ENCODE measurements around the gene ZSCAN5B.

GRCh38 chr19:56211718-56212117 is 14.1 kb upstream of the ZSCAN5B start:
- TF ChIP-seq BRCA1 (CRISPR knock-in tag; IDR thresholded peaks at IDR 0.05) (no peak), MEF2D (CRISPR knock-in tag; IDR thresholded peaks at IDR 0.05) (no peak), NCOR1 (IDR thresholded peaks at IDR 0.05; ENCODE audit: borderline replicate concordance, low read length) (no peak), FOXK1 (CRISPR knock-in tag; IDR thresholded peaks at IDR 0.05; ENCODE audit: borderline replicate concordance, low read depth) (no peak), JUND (CRISPR knock-in tag; IDR thresholded peaks at IDR 0.05) (no peak), BCL6 (CRISPR knock-in tag; IDR thresholded peaks at IDR 0.05) (no peak), NFKB2 (CRISPR knock-in tag; IDR thresholded peaks at IDR 0.05; ENCODE audit: borderline replicate concordance) (no peak), KDM5A (IDR thresholded peaks at IDR 0.05; ENCODE audit: borderline replicate concordance, low read length) (no peak), SIN3A (IDR thresholded peaks at IDR 0.05; ENCODE audit: borderline replicate concordance, low read depth, low read length) (no peak), MED13 (CRISPR knock-in tag; IDR thresholded peaks at IDR 0.05) (no peak), ZBTB21 (CRISPR knock-in tag; IDR thresholded peaks at IDR 0.05) (no peak)
- TF ChIP-seq, protein P1, sequence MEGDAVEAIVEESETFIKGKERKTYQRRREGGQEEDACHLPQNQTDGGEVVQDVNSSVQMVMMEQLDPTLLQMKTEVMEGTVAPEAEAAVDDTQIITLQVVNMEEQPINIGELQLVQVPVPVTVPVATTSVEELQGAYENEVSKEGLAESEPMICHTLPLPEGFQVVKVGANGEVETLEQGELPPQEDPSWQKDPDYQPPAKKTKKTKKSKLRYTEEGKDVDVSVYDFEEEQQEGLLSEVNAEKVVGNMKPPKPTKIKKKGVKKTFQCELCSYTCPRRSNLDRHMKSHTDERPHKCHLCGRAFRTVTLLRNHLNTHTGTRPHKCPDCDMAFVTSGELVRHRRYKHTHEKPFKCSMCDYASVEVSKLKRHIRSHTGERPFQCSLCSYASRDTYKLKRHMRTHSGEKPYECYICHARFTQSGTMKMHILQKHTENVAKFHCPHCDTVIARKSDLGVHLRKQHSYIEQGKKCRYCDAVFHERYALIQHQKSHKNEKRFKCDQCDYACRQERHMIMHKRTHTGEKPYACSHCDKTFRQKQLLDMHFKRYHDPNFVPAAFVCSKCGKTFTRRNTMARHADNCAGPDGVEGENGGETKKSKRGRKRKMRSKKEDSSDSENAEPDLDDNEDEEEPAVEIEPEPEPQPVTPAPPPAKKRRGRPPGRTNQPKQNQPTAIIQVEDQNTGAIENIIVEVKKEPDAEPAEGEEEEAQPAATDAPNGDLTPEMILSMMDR (CRISPR knock-in tag; IDR thresholded peaks at IDR 0.05), result no peak
